HG03025 (cell line): ENCODE measurements around the gene CALCOCO1.

Source experiments
- ATAC-seq: cut with Tn5 transposase; IDR thresholded peaks from one replicate; pipeline ENCODE4 v1.9.1; 2021; ENCODE audit warnings: mild to moderate bottlenecking, moderate library complexity; ENCODE audit not compliant: unreplicated experiment, low FRiP score

The CALCOCO1 gene

DNA sequence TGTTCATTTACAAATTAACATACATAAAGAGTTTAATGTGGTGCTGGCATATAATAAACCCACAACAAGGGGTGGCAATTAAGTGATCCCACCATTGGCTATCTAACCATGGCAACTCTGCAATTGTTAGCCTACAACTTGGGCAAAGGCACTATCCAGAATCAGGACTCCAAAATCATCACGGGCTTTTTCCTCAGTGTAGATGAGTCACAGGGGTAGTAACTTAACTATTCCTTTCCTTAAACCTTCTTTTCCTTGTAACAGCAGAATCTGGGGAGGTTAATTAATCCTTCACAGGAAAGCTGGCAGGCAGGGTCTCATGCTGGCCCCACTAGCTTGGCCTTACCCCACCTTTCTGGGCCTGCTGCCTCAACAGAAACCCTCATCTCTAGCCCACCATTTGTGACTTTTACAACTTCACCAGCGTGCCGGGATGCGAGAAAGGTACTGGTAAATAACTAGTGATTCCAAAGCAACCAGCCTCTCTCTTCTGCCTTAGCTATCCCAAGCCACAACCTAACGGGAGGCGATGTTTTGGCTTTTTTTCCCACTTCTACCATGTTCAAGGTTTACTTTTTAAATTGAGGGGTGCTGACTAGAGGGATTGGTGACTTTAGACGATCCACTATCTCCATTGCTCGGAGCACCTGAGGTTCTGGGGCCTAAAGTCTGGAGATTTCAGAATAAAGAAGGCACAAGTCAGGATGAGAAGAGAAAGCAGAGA lies 52.1 kb downstream of the CALCOCO1 start:
- ATAC-seq, result no peak

DNA sequence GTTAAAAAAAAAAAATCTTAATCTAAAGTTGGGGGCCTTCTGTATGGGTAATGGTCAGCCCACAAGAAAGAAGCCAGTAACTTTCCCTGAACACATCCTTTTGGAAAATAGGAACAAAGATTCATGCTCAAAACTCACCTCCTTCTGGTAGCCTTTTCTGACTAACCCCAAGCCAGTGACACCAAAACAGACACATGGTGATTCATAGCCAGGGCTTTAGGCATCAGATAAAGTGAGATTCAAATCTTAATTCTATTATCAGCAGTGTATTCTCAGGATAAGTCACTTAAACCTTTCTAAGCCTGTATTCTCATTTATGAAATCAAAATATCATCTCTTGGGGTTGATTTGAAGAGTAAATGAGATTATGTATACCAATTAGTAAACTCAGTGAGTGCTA lies 56.3 kb downstream of the CALCOCO1 start:
- ATAC-seq, result no peak

DNA sequence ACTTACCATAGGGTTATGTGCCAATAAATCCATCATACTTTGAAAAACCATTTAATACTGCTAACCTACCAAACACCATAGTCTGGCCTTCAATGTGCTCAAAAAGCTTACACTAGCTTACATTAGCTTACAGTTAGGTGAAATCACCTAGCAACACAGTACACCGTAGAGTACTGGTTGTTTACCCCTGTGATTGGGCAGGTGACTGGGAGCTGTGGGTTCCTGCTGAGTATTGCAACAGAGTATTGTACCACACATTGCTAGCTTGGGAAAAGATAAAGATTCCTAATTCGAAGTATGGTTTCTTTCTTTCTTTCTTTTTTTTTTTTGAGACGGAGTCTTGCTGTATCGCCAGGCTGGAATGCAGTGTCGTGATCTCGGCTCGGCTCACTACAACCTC lies 56.9 kb downstream of the CALCOCO1 start:
- ATAC-seq, result no peak

DNA sequence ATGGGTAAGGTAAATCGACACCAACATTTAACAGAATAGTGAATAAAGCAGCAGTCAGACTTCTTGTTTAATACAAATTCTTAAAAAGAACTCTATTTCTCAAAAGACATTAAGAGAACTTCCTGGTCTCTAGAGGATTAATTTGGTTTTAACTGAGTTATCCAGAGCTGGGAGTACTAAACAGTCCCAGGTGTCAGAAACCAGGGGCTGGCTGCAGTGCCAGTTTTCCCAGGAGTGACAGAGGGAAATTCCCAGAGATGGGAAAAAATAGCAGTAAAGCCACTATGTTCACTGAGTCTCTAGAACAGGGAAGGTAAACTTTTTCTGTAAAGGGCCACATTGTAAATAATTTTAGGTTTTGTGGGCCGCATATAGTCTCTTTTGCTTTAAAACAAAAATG lies 60.2 kb downstream of the CALCOCO1 start:
- no peak for ATAC-seq

DNA sequence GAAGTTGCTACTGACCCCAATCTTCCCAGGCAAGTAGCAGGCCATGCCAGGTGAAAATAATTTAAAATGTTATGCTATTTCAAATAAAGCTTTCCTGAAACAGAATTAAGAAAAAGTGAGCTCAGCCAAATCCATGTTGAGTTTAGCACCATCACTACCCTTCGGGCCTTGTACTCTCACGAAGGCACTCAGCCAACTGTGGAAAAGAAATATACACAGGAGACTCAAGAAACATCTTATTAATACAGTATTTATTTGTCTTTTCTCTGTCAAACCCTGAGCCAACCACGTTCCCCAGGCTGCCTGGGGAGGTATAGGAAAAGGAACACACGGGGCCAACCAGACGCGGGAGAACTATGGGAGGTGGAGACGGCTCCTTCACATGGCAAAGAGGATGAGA lies 62.3 kb downstream of the CALCOCO1 start:
- no peak for ATAC-seq

DNA sequence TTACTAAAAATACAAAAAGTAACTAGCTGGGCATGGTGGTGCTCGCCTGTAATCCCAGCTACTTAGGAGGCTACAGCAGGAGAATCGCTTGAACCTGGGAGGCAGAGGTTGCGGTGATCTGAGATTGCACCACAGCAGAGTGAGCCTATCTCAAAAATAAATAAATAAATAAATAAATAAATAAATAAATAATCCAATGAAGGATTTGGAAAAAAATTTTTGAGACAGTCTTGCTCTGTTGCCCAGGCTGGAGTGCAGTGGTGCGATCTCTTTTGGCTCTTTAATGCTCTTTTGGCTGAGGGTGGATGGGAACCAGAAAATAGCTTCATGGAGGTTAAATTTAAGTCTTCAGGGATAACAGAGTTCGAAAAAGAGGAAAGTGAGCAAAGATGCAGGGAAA lies 63.1 kb downstream of the CALCOCO1 start:
- no peak for ATAC-seq

DNA sequence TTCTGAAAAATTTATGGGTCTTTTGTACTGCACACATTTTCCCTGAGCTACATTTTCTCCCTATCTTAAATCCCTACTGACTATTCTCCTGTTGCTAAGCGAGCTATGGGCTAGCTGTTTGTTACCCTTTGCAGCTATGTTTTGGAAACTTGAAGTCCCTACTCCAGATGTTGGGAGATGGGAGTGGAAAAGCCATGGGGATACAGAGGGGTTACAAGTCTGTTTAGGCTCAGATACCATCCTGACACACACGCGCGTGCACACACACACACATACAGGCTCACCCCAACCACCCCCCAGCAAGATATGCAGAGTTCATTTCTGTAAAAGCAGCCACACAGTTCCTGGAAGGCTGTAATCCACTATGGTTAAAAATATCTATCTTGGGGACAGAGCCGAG lies 67.2 kb downstream of the CALCOCO1 start:
- no peak for ATAC-seq

DNA sequence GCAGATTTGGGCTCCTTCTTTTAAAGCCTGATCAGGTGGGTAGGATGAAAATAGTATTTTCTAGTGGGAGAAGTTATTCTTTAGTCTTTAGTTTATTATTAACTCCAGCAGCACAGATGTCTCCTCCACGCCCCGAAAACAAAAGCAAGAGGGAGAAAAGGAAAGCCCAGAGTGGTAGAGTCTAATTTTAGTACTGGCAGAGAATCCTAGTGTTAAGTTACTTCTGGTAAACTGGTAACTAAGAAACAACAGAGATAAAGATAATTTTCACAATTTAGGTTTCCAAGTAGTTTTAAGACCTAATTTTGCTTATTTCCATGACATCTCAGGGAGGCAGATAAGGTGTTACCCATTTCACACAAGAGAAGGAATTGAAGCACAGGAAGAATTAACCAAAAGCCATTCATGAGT lies 67.7 kb downstream of the CALCOCO1 start:
- no peak for ATAC-seq

DNA sequence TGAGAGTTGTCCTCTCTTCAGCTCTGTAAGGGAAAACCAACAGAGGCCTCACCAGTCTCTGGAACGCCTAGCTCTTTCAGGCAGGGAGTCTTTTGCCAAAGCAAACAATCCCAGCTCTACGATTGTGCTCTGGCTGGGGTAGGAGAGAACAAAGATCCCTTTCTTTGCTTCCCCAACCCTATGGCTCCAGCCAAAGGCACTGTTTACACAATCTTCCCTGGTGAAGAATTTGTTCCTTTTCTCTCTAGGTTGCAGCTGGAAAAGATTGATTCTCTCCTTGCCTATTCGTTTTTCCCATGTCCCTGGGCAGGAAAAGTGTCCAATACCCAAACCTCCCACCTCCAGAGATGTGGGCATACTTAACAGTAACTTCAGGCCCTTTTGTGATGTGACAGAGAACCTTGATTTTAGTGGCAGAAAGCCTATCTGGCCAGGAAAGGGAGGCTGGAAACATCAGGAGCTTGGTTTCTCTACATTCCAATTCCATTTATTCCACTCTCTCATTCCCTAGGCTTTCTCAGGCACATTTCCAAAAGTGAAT lies 68.2 kb downstream of the CALCOCO1 start:
- no peak for ATAC-seq
